ENCODE data around the gene PCSK7.

- TF ChIP-seq SRF (IDR thresholded peaks at IDR 0.05; ENCODE audit: low read depth in 2 of 2, low read length in 2 of 2) (no peak), CTCF (IDR thresholded peaks at IDR 0.05 in 2 of 3, conservative IDR thresholded peaks at IDR 0.05 in 1 of 3; ENCODE audit: control insufficient read depth in 2 of 3, extremely low read depth in 1 of 3, insufficient read depth in 1 of 3, low read depth in 3 of 3, low read length in 3 of 3) (0 out of 6 replicates have a peak, but pooled peaks of 1 of the 3 experiments have one; percentile 0), NFIC (IDR thresholded peaks at IDR 0.05; ENCODE audit: low read depth, low read length) (no peak), EZH2 (IDR thresholded peaks at IDR 0.05; ENCODE audit: borderline replicate concordance, control insufficient read depth, low read depth, low read length) (no peak), SIN3A (IDR thresholded peaks at IDR 0.05; ENCODE audit: low read depth, low read length) (peak; percentile 84), CBX3 (IDR thresholded peaks at IDR 0.05; ENCODE audit: borderline replicate concordance, low read depth) (no peak), POLR2A (IDR thresholded peaks at IDR 0.05; ENCODE audit: low read depth, low read length) (peak; percentile 79), POLR2AphosphoS5 (IDR thresholded peaks at IDR 0.05; ENCODE audit: low read length) (peak; percentile 79), RFX5 (IDR thresholded peaks at IDR 0.05; ENCODE audit: low read depth, low read length) (peak; percentile 55; the same call in 1 of the 2 replicates), SREBF1 (IDR thresholded peaks at IDR 0.05; ENCODE audit: low read length) (no peak)
- TF ChIP-seq, protein P1, sequence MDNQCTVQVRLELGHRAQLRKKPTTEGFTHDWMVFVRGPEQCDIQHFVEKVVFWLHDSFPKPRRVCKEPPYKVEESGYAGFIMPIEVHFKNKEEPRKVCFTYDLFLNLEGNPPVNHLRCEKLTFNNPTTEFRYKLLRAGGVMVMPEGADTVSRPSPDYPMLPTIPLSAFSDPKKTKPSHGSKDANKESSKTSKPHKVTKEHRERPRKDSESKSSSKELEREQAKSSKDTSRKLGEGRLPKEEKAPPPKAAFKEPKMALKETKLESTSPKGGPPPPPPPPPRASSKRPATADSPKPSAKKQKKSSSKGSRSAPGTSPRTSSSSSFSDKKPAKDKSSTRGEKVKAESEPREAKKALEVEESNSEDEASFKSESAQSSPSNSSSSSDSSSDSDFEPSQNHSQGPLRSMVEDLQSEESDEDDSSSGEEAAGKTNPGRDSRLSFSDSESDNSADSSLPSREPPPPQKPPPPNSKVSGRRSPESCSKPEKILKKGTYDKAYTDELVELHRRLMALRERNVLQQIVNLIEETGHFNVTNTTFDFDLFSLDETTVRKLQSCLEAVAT (IDR thresholded peaks at IDR 0.05), result no peak
These were observed 53.5 kb downstream of the PCSK7 start, which contains the start of gene SIDT2 for GRCh38 chr11:117178210-117179034.

All from GM12878 (cell line).